SK-MEL-5 (cell line): Measurements from ENCODE around the gene TAS2R42. TPM values are rescaled to one million over a fixed set of nuclear protein-coding genes. Genes with fewer than 3 reads are reported as not detected.

Experiments
- DNase-seq: peaks from one replicate; pipeline ENCODE4 v3.0.0-alpha.2; 2016; ENCODE audit warnings: low read depth, low spot score
- in situ Hi-C: cut with HindIII; loops from 2 replicates; pipeline ENCODE4 v1.10.0; 2016; ENCODE audit warnings: low sequenced_read_pairs, high pct_unique_total_duplicates, low pct_unique_long_range_greater_than_20kb
- total RNA-seq: library from RNA; depleted of rRNA; stranded (reverse); fragments of >200 nt; shearing (Covaris generic); gene quantifications from 2 replicates; pipeline ENCODE4 v1.2.3, GENCODE V29; 2014; rRNA removed

TAS2R42 gene
- total RNA-seq, 1 experiment from 2014 or later: not detected

DNA sequence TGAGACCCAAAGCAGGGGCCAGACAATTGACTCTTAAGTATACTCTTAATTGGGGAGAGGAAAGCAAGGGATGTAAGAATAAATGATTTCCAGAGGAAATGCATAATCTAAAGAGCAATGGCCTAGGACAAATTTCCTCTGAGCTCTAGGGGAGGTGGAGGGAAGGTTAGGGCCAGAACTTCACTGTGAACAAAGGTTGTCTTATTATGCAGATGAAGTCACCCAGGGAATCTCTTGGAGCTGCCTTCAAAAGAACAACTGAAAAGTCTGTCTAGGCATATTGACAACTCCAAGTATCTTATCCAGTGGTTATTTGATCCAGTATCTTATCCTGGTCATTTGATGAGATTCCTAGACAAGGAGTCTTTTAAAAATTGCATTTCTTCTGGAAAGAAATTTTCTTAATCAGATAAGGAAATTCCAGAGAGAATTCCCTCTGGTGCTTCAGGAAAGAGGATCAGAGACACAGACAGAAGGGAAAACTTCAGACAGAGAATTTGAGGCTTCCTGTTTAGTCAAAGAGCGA, 32.3 kb downstream of the TAS2R42 start:
- in situ Hi-C loops: no loop called here
- DNase-seq: no peak

DNA sequence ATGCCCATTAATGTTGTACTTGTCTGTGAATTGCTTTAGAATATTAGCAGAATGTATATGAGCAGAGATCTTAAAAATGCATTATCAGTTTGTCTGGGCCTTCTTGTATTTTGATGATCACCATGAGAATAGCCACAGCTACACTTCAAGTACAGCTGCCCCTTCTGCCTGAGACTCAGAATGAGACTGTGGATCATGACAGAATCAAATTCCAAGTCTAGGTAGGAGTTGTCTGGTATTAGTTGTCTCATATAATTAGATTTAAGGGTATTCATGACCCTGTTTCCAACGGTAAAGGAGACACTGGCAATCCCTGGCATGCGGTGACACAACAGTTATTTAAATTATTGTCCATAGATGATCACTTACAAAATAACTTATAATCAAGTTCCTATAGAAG, 34.0 kb downstream of the TAS2R42 start:
- in situ Hi-C loops: no loop called here
- no peak for DNase-seq

- in situ Hi-C loops: no loop called here
These were observed 35.9 kb downstream of the TAS2R42 start for GRCh38 chr12:11150832-11151231.

GRCh38 chr12:11147420-11147819, 39.3 kb downstream of the TAS2R42 start:
- in situ Hi-C loops: no loop called here
- no peak for DNase-seq

More at GRCh38 chr12:11150832-11151231, 35.9 kb downstream of the TAS2R42 start:
- no peak for DNase-seq

GRCh38 chr12:11144297-11144696, 42.4 kb downstream of the TAS2R42 start:
- DNase-seq: no peak
- in situ Hi-C loops: no loop called here

GRCh38 chr12:11143352-11143751, 43.4 kb downstream of the TAS2R42 start:
- in situ Hi-C loops: no loop called here
- DNase-seq: no peak

- in situ Hi-C loops: no loop called here
- DNase-seq: no peak
These were observed 50.7 kb downstream of the TAS2R42 start for GRCh38 chr12:11136075-11136474.

Other genes with a start within 250 kb of the TAS2R42 start
- gene TAS2R14, start 247.7 kb downstream of the TAS2R42 start, total RNA-seq: 1.6 and 1.8 TPM in 2 replicates
- 1.3 TPM in 1 of 2 replicates, not detected in the other for gene TAS2R50, start 200.0 kb downstream of the TAS2R42 start, total RNA-seq
- 1.1 and 1.3 TPM in 2 replicates for gene TAS2R20, start 188.6 kb downstream of the TAS2R42 start, total RNA-seq
- 0.32 and 0.55 TPM in 2 replicates for gene TAS2R19, start 164.3 kb downstream of the TAS2R42 start, total RNA-seq
- gene TAS2R31, start 155.5 kb downstream of the TAS2R42 start, total RNA-seq: 0.98 and 1.7 TPM in 2 replicates
- 0.16 and 0.95 TPM in 2 replicates for gene TAS2R46, start 124.6 kb downstream of the TAS2R42 start, total RNA-seq
- 0.42 and 0.51 TPM in 2 replicates for gene TAS2R43, start 94.6 kb downstream of the TAS2R42 start, total RNA-seq
- 0.74 and 0.75 TPM in 2 replicates for gene TAS2R30, start 52.3 kb downstream of the TAS2R42 start, total RNA-seq
- gene SMIM10L1, start 15.7 kb downstream of the TAS2R42 start, total RNA-seq: 10.6 and 11.3 TPM in 2 replicates
- gene PRB3, start 82.8 kb upstream of the TAS2R42 start, total RNA-seq: not detected in 2 replicates
- gene PRB4, start 123.5 kb upstream of the TAS2R42 start, total RNA-seq: not detected in 2 replicates
- not detected in 2 replicates for gene PRB2, start 208.6 kb upstream of the TAS2R42 start, total RNA-seq